Sigmoid colon (tissue), 7 donors: ENCODE results near the gene CIAO3. TPM values are rescaled to one million over a fixed set of nuclear protein-coding genes. Genes with fewer than 3 reads are reported as not detected.
A peak's percentile ranks its signal among the peaks of the same experiment; 100 is the strongest.

Experiments used
- DNase-seq: peaks from one replicate; pipeline ENCODE4 v3.0.0-alpha.2; 2019
- H3K27ac ChIP-seq, 4 donors: fragments of 200-600 bp; sonication (generic); one replicate each; pipeline ENCODE4 v1.5.1; 2016 to 2019; ENCODE audit warnings: mild to moderate bottlenecking in 1 of 4
- H3K27me3 ChIP-seq, 3 donors: fragments of 200-600 bp; sonication (generic); one replicate each; pipeline ENCODE4 v1.5.1; 2019; ENCODE audit warnings: mild to moderate bottlenecking in 1 of 3
- H3K36me3 ChIP-seq, 4 donors: fragments of 200-600 bp; sonication (generic); one replicate each; pipeline ENCODE4 v1.5.1; 2016 to 2019
- H3K4me1 ChIP-seq, 4 donors: fragments of 200-600 bp; sonication (generic); one replicate each; pipeline ENCODE4 v1.5.1; 2017 to 2019
- H3K4me3 ChIP-seq, 4 donors: fragments of 200-600 bp; sonication (generic); one replicate each; pipeline ENCODE4 v1.5.1; 2017 to 2019; ENCODE audit warnings: mild to moderate bottlenecking in 2 of 4, moderate library complexity in 1 of 4
- H3K9me3 ChIP-seq, 4 donors: fragments of 200-600 bp in 3 of 4; sonication (generic) in 3 of 4; one replicate each; pipeline versions ENCODE4 v1.5.1 to v1.6.1; 2013 to 2019
- CTCF ChIP-seq, 4 experiments: fragments of 450-650 bp in 3 of 4; fragments of 200-600 bp in 1 of 4; IDR thresholded peaks; one replicate each; pipeline ENCODE4 v1.5.1; 2016 to 2019; ENCODE audit warnings: antibody characterized with exemption in 4 of 4, mild to moderate bottlenecking in 3 of 4, moderate library complexity in 2 of 4
- EP300 ChIP-seq, 4 donors: sonication (generic); formaldehyde crosslinking; IDR thresholded peaks; one replicate each; pipeline ENCODE4 v1.6.1; 2017; ENCODE audit warnings: antibody characterized with exemption in 4 of 4
- POLR2A ChIP-seq, 2 donors: fragments of 450-650 bp; IDR thresholded peaks; one replicate each; pipeline ENCODE4 v1.6.1; 2016; ENCODE audit warnings: antibody characterized with exemption in 2 of 2, mild to moderate bottlenecking in 2 of 2, moderate library complexity in 2 of 2
- POLR2AphosphoS5 ChIP-seq, 4 donors: sonication (generic); formaldehyde crosslinking; IDR thresholded peaks; one replicate each; pipeline ENCODE4 v1.6.1; 2017; ENCODE audit warnings: antibody characterized with exemption in 4 of 4
- WGBS, 2 donors: extraction: QIAGEN DNeasy Blood & Tissue Kit; methylation state at CpG; one replicate each; pipeline ENCODE4 v1.1.7; 2013; 5-methylcytosine and 5-hydroxymethylcytosine counted together
- intact Hi-C: fragments of 100-400 bp; cut with DNase I; formaldehyde crosslinking; loops from one replicate; pipeline ENCODE4 v1.15.1; 2023
- polyA plus RNA-seq, 3 donors: library from polyadenylated mRNA; stranded (reverse); fragments of 200-250 nt; gene quantifications; one replicate each; pipeline ENCODE4 v1.2.3, GENCODE V29; 2013
- total RNA-seq, 4 donors: library from RNA; depleted of rRNA; stranded (reverse); fragments of >200 nt; gene quantifications; one replicate each; pipeline ENCODE4 v1.1.0, GENCODE V29; 2016
- donor health status: healthy with polysubstance abuse.
- donor health status: Bipolar disorder and iron deficiency.
- donor health status: healthy.

CIAO3 gene
- total and polyA plus RNA-seq, 7 donors, result 18.6 to 51.0 (median 25.4) TPM

DNA sequence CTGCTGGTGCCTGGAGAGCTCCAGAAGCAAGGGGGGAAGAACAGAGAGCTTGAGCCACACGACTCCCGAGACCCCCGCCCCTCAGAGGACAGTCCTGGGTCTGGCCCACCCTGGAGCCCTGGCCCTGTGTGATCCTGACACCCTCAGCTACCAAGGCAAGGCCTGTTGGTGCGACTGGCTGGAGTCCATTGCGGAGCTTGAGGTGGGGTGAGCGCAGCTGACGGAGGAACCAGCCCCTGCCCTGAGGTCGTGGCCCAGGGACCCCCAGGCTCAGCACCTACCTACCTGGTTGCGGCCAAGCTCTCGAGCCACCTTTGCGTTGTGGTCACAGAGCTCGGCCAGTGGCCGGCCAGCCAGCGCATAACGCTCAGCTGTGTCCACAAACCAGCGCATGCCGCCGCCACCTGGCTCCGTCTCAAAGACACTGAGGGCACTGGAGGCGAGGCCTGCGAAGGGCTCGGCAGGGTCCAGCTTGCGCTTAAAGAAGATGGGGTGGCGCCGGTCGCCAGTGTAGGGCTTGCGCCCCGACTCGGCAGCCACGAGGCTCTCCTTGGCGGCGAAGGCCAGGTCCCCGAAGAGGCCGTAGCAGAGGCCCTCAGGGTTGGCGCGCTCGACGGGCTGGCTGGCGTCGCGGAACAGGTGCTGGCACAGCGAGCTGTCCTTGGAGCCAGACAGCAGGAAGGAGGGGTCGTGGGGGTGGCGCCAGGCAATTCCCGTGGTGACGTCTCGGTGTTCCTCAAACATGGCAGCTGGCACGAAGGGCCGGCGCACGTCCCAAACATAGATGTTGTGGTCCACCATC lies 54.1 kb downstream of the CIAO3 start:
- H3K27me3 ChIP-seq, result peaks cover 0 to 2% (median 0%) of the 10 kb centered on the region in 3 donors
- H3K27ac ChIP-seq, result no peak overlapping the region
- DNase-seq, result no peak
- intact Hi-C loops, result loop anchor here (10.0 kb wide), 1 partner anchor 1088 kb away; the partner anchor contains the start of genes EME2, MRPS34 and NME3
- no peak for TF ChIP-seq EP300 (IDR thresholded peaks at IDR 0.05)
- TF ChIP-seq POLR2AphosphoS5 (IDR thresholded peaks at IDR 0.05), result no peak
- TF ChIP-seq POLR2A (IDR thresholded peaks at IDR 0.05), result no peak
- TF ChIP-seq CTCF (IDR thresholded peaks at IDR 0.05), result no peak
- WGBS, 2 donors, result 95 to 96% methylated on average over 51 of the region's 51 CpGs
- no peak overlapping the region for H3K4me3 ChIP-seq
- peaks cover 0 to 71% (median 64%) of the 10 kb centered on the region in 4 donors for H3K4me1 ChIP-seq
- H3K9me3 ChIP-seq, result no peaks in the 10 kb centered on the region
- peaks cover 11 to 40% (median 20%) of the 10 kb centered on the region in 4 donors for H3K36me3 ChIP-seq

DNA sequence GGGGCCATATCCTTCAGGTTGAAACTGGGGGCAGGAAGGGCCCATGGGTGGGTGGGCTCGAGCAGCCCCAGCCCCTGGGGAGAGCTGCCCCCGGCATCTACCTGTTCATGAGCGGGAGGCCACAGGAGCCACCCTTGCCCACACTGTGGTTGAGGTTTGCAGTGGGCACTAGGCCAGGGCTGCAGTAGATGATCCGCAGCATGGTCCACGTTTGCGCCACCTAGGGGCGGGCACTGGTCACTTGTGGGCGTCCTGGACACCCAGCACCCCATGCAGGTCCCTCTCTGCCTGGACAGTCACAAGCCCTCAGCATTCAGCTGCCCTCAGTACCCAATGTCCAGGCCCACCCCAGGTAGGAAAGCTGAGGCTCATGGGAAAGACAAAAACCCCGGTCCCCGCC lies 54.8 kb downstream of the CIAO3 start:
- H3K9me3 ChIP-seq, result no peaks in the 10 kb centered on the region
- H3K36me3 ChIP-seq, result peaks cover 14 to 41% (median 21%) of the 10 kb centered on the region in 4 donors
- peaks cover 0 to 76% (median 71%) of the 10 kb centered on the region in 4 donors for H3K4me1 ChIP-seq
- DNase-seq, result no peak
- 44 to 72% methylated on average over 10 of the region's 10 CpGs for WGBS, 2 donors
- intact Hi-C loops, result loop anchor here (2.0 to 10.0 kb wide), 2 partner anchors 35 to 1089 kb away; partner anchors contain the start of genes ANTKMT, EME2, MRPS34 and NME3
- TF ChIP-seq EP300 (IDR thresholded peaks at IDR 0.05), result no peak
- TF ChIP-seq CTCF (IDR thresholded peaks at IDR 0.05), result no peak
- TF ChIP-seq POLR2AphosphoS5 (IDR thresholded peaks at IDR 0.05), result no peak
- no peak for TF ChIP-seq POLR2A (IDR thresholded peaks at IDR 0.05)
- H3K4me3 ChIP-seq, result no peak overlapping the region
- no peaks in the 10 kb centered on the region for H3K27me3 ChIP-seq
- no peak overlapping the region for H3K27ac ChIP-seq

DNA sequence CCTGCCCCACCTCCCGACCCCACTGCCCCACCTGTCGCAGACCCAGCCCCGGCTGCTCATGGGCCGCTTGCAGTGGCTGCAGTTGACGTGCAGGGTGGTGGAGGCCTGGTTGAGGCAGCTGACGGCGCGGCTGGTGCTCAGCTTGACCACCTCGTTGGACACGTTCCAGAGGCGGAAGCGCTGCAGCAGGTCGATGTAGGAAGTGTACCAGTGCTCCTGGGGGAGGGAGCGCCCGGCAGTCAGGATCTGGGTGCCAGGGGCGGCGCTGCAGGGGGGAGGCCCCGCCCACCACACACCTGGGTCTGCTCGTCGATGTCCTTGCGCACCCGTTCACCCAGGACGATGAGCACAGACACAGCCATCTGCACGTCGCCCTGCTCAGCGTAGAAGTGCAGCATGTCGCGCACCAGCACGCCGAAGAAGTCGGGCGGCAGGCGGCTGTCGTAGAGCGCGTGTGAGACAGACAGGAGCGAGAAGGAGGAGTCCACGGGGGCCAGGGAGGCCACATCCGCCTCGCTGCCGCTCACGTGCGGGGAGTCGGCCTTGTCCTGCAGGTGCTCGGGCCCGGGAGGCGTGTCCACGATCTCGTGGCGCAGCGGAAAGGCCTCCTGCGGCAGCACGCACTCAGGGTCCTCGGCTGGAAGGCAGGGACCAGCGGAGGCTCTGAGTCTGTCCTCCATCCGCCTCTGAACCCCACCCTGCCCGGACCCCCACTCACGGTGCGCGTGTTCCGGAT lies 55.7 kb downstream of the CIAO3 start:
- Histone ChIP-seq H3K27me3 (no peaks in the 10 kb centered on the region), H3K9me3 (no peaks in the 10 kb centered on the region), H3K27ac (peak overlapping the region; percentile 82 to 87 (median 83)), H3K36me3 (peaks cover 14 to 41% (median 21%) of the 10 kb centered on the region in 4 donors), H3K4me1 (peaks cover 0 to 75% (median 69%) of the 10 kb centered on the region in 4 donors), H3K4me3 (peak overlapping the region; percentile 49 to 83 (median 79))
- TF ChIP-seq CTCF (IDR thresholded peaks at IDR 0.05) (no peak), EP300 (IDR thresholded peaks at IDR 0.05) (no peak), POLR2A (IDR thresholded peaks at IDR 0.05) (no peak), POLR2AphosphoS5 (IDR thresholded peaks at IDR 0.05) (no peak)
- whole genome bisulfite sequencing, 2 donors, result 92 to 95% methylated on average over 61 of the region's 61 CpGs
- peak; percentile 77 for DNase-seq
- intact Hi-C loops, result loop anchor here (2.0 to 10.0 kb wide), 2 partner anchors 36 to 1090 kb away; partner anchors contain the start of genes ANTKMT, EME2, MRPS34 and NME3

DNA sequence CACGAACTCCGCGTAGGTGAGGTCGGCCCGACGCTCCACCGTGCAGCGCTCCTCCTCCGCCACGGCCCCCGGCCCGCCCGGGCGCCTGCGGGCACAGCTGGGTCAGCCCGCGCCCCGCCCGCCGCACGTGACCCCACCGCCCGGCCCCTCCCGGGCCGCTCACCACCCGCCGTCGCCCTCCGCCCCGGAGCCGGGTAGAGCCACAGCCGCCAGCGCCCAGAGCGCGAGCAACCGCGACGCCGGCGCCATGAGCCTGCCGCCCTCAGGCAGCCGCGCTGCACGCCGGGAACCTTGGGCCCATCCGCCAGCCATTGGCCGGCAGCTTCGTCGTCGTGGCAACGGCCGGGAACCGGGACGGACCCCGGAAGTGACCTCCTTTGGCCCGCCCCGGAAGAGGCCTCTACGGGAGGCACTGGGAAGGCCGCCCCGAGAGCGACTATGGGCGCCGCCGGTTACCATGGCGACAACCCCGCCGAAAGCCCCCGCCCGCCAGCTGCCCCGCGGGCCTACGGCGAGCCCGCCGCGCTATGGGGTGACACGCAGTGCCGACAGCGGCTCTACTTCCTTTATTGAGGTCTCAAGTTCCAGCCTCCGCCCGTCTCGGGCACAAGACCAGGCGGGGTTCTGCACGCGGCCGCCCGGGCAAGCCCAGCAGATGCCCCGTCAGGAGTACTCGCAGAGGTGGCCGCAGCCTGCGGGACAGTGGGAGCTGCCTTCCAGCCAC lies 56.6 kb downstream of the CIAO3 start, which contains the start of gene JMJD8:
TSS of gene JMJD8 (minus strand) at position 264 of the 724 bp plus-strand sequence. CDS start at position 249, 15 bp downstream.
- no peaks in the 10 kb centered on the region for H3K9me3 ChIP-seq
- H3K27me3 ChIP-seq, result no peaks in the 10 kb centered on the region
- peaks cover 14 to 41% (median 21%) of the 10 kb centered on the region in 4 donors for H3K36me3 ChIP-seq
- WGBS, 2 donors, result 1 to 3% methylated on average over 91 of the region's 91 CpGs
- H3K27ac ChIP-seq, result peak within 1 kb of the TSS; percentile 82 to 87 (median 83)
- H3K4me1 ChIP-seq, result peaks cover 0 to 72% (median 67%) of the 10 kb centered on the region in 4 donors
- peak; percentile 98 for DNase-seq
- intact Hi-C loops, result loop anchor here (2.0 to 10.0 kb wide), 2 partner anchors 37 to 1091 kb away; partner anchors contain the start of genes ANTKMT, EME2, MRPS34 and NME3
- TF ChIP-seq EP300 (IDR thresholded peaks at IDR 0.05) (no peak), POLR2AphosphoS5 (IDR thresholded peaks at IDR 0.05) (peak; percentile 40 to 87 (median 82))
- peak within 1 kb of the TSS; percentile 49 to 83 (median 79) for H3K4me3 ChIP-seq
